CD14-positive monocyte (primary cell): Measurements from ENCODE around the gene LCA5L. TPM values are rescaled to one million over a fixed set of nuclear protein-coding genes. Genes with fewer than 3 reads are reported as not detected.
A peak's percentile ranks its signal among the peaks of the same experiment; 100 is the strongest.

Source experiments
- DNase-seq, 3 donors: peaks; one replicate each; pipeline ENCODE4 v3.0.0-alpha.2; 2011 to 2022
- H2AFZ ChIP-seq: 2 replicates; pipeline ENCODE4 v1.6.0; 2012; ENCODE audit warnings: mild to moderate bottlenecking, low read depth, low read length, inconsistent platforms; ENCODE audit not compliant: insufficient read depth, poor library complexity, severe bottlenecking
- H3K27ac ChIP-seq, 2 donors: 1 replicate in 1 of 2; 2 replicates in 1 of 2; pipeline ENCODE4 v1.5.1; 2012 to 2013; ENCODE audit warnings: low read length in 2 of 2, control low read depth in 1 of 2, inconsistent platforms in 1 of 2, low read depth in 1 of 2, mild to moderate bottlenecking in 1 of 2
- H3K27me3 ChIP-seq, 2 donors: one replicate each; pipeline versions ENCODE4 v1.6.0 to v1.6.1; 2011 to 2013; ENCODE audit warnings: low read length in 2 of 2; ENCODE audit not compliant: control insufficient read depth in 2 of 2, insufficient read depth in 2 of 2
- H3K36me3 ChIP-seq, 2 donors: replicated peaks in 1 of 2; 1 replicate in 1 of 2; 2 replicates in 1 of 2; pipeline versions ENCODE4 v1.5.1 to v1.6.1; 2012 to 2013; ENCODE audit warnings: low read length in 2 of 2, control low read depth in 1 of 2, inconsistent platforms in 1 of 2, mild to moderate bottlenecking in 1 of 2; ENCODE audit not compliant: insufficient read depth in 2 of 2, control insufficient read depth in 1 of 2
- H3K4me1 ChIP-seq, 2 donors: 1 replicate in 1 of 2; 2 replicates in 1 of 2; pipeline versions ENCODE4 v1.5.1 to v1.6.1; 2012 to 2013; ENCODE audit warnings: low read length in 2 of 2, control low read depth in 1 of 2, inconsistent platforms in 1 of 2, mild to moderate bottlenecking in 1 of 2, moderate library complexity in 1 of 2; ENCODE audit not compliant: insufficient read depth in 2 of 2, control insufficient read depth in 1 of 2
- H3K4me2 ChIP-seq: replicated peaks from 2 replicates; pipeline ENCODE3; 2012; ENCODE audit warnings: low read length, moderate library complexity, mild to moderate bottlenecking; ENCODE audit not compliant: poor library complexity, severe bottlenecking; ENCODE audit errors: extremely low read depth
- H3K4me3 ChIP-seq, 3 experiments: fragments of 200-600 bp in 1 of 3; sonication (generic) in 1 of 3; replicated peaks in 1 of 3; 1 replicate in 2 of 3; 2 replicates in 1 of 3; pipeline ENCODE4 v1.5.1; 2011 to 2013; ENCODE audit warnings: low read length in 3 of 3, mild to moderate bottlenecking in 3 of 3, control low read depth in 2 of 3, low read depth in 2 of 3, inconsistent platforms in 1 of 3, moderate library complexity in 1 of 3
- H3K79me2 ChIP-seq: 2 replicates; pipeline ENCODE4 v1.6.0; 2012; ENCODE audit warnings: mild to moderate bottlenecking, control low read depth, inconsistent platforms, low read length, moderate library complexity; ENCODE audit not compliant: insufficient read depth
- H3K9ac ChIP-seq: 2 replicates; pipeline ENCODE4 v1.6.0; 2017; ENCODE audit warnings: low read length, mild to moderate bottlenecking; ENCODE audit not compliant: insufficient read depth, poor library complexity, severe bottlenecking
- H3K9me3 ChIP-seq, 2 donors: replicated peaks in 1 of 2; 1 replicate in 1 of 2; 2 replicates in 1 of 2; pipeline versions ENCODE4 v1.5.1 to v1.6.1; 2012 to 2013; ENCODE audit warnings: low read length in 2 of 2, control low read depth in 1 of 2; ENCODE audit not compliant: control insufficient read depth in 1 of 2, insufficient read depth in 1 of 2
- H4K20me1 ChIP-seq: 2 replicates; pipeline ENCODE4 v1.6.0; 2012; ENCODE audit warnings: mild to moderate bottlenecking, low read length, control low read depth, moderate library complexity; ENCODE audit not compliant: insufficient read depth
- H3K27ac Mint-ChIP-seq, 7 donors: one replicate each; pipeline ENCODE4 v1.8.0; 2020; ENCODE audit warnings: mild to moderate bottlenecking in 7 of 7, mixed read lengths in 7 of 7, moderate library complexity in 6 of 7, inconsistent platforms in 2 of 7
- H3K27me3 Mint-ChIP-seq, 3 donors: one replicate each; pipeline ENCODE4 v1.8.0; 2021 to 2022; ENCODE audit warnings: low read depth in 3 of 3, mild to moderate bottlenecking in 3 of 3, mixed read lengths in 3 of 3, moderate library complexity in 3 of 3, inconsistent platforms in 1 of 3
- H3K36me3 Mint-ChIP-seq, 2 donors: one replicate each; pipeline ENCODE4 v1.8.0; 2020; ENCODE audit warnings: mixed read lengths in 2 of 2, inconsistent platforms in 1 of 2, mild to moderate bottlenecking in 1 of 2
- H3K4me1 Mint-ChIP-seq: one replicate; pipeline ENCODE4 v1.8.0; 2020; ENCODE audit warnings: mild to moderate bottlenecking, mixed read lengths
- H3K4me3 Mint-ChIP-seq, 2 donors: one replicate each; pipeline ENCODE4 v1.8.0; 2020; ENCODE audit warnings: mild to moderate bottlenecking in 2 of 2, mixed read lengths in 2 of 2, moderate library complexity in 1 of 2
- H3K9me3 Mint-ChIP-seq, 7 donors: one replicate each; pipeline ENCODE4 v1.8.0; 2020 to 2022; ENCODE audit warnings: mixed read lengths in 7 of 7, mild to moderate bottlenecking in 6 of 7, moderate library complexity in 6 of 7, inconsistent platforms in 2 of 7
- CTCF ChIP-seq: fragments of 200-600 bp; IDR thresholded peaks from one replicate; pipeline ENCODE4 v1.8.0; 2022; ENCODE audit warnings: antibody characterized with exemption, mild to moderate bottlenecking
- WGBS: methylation state at CpG from one replicate; pipeline ENCODE4 v1.1.5; 2013; ENCODE audit warnings: missing lambda C conversion rate; ENCODE audit not compliant: insufficient coverage; 5-methylcytosine and 5-hydroxymethylcytosine counted together
- intact Hi-C, 2 donors: fragments of 100-400 bp; cut with micrococcal nuclease; formaldehyde crosslinking; loops; one replicate each; pipeline versions ENCODE4 v1.15.0 to v1.15.1; 2023
- polyA plus RNA-seq, 3 donors: library from polyadenylated mRNA; depleted of rRNA in 1 of 3; unstranded in 2 of 3; stranded (reverse) in 1 of 3; fragments of 300-500 nt in 2 of 3; fragments of >200 nt in 1 of 3; fragmentation: Illumina TruSeq in 2 of 3; gene quantifications; 1 replicate in 2 of 3; 2 replicates in 1 of 3; pipeline ENCODE4 v1.2.3, GENCODE V29; 2012 to 2021

LCA5L gene
- polyA plus RNA-seq, 3 donors: 0.12 TPM; not detected in 2

GRCh38 chr21:39479164-39479813 lies 33.7 kb upstream of the LCA5L start:
- Histone ChIP-seq H3K27ac (no peak overlapping the region), H2AFZ (no peak overlapping the region), H3K4me1 (no peaks in the 10 kb centered on the region), H3K4me2 (no peak overlapping the region), H3K79me2 (no peaks in the 10 kb centered on the region), H3K36me3 (no peaks in the 10 kb centered on the region), H3K4me3 (no peak overlapping the region), H4K20me1 (no peaks in the 10 kb centered on the region), H3K9me3 (no peaks in the 10 kb centered on the region), H3K9ac (no peak overlapping the region), H3K27me3 (no peaks in the 10 kb centered on the region)
- no peak for TF ChIP-seq CTCF
- no peak overlapping the region for H3K4me3 Mint-ChIP-seq
- intact Hi-C loops: no loop called here
- no peak for DNase-seq
- peaks cover 1% of the 10 kb centered on the region for H3K4me1 Mint-ChIP-seq
- H3K9me3 Mint-ChIP-seq: peaks cover 0 to 1% (median 0%) of the 10 kb centered on the region in 7 donors
- WGBS: 100% methylated on average over 2 of the region's 4 CpGs
- H3K36me3 Mint-ChIP-seq: no peaks in the 10 kb centered on the region
- H3K27me3 Mint-ChIP-seq: peaks cover 0 to 3% (median 2%) of the 10 kb centered on the region in 3 donors
- H3K27ac Mint-ChIP-seq: peak overlapping the region in 1 of 7 donors; percentile 8

- H4K20me1 ChIP-seq: no peaks in the 10 kb centered on the region
- H3K27ac Mint-ChIP-seq: no peak overlapping the region
- no peak overlapping the region for H2AFZ ChIP-seq
- H3K36me3 Mint-ChIP-seq: no peaks in the 10 kb centered on the region
- H3K9me3 ChIP-seq: no peaks in the 10 kb centered on the region
- H3K4me3 Mint-ChIP-seq: no peak overlapping the region
- H3K4me1 ChIP-seq: no peaks in the 10 kb centered on the region
- TF ChIP-seq CTCF: no peak
- no peaks in the 10 kb centered on the region for H3K27me3 ChIP-seq
- H3K4me3 ChIP-seq: no peak overlapping the region
- intact Hi-C loops: no loop called here
- no peaks in the 10 kb centered on the region for H3K4me1 Mint-ChIP-seq
- no peak overlapping the region for H3K27ac ChIP-seq
- WGBS: 100% methylated on average over 1 of the region's 2 CpGs
- no peak overlapping the region for H3K4me2 ChIP-seq
- no peaks in the 10 kb centered on the region for H3K79me2 ChIP-seq
- H3K9ac ChIP-seq: no peak overlapping the region
- H3K9me3 Mint-ChIP-seq: peaks cover 0 to 3% (median 0%) of the 10 kb centered on the region in 7 donors
- DNase-seq: no peak
- H3K36me3 ChIP-seq: no peaks in the 10 kb centered on the region
- H3K27me3 Mint-ChIP-seq: peaks cover 1 to 3% (median 2%) of the 10 kb centered on the region in 3 donors
Observed at GRCh38 chr21:39474611-39475010, 29.0 kb upstream of the LCA5L start.
